ENCODE results near the gene FBXO11. TPM values are rescaled to one million over a fixed set of nuclear protein-coding genes. Genes with fewer than 3 reads are reported as not detected.

FBXO11 gene
- total RNA-seq, 1 experiment from 2014 or later: 43.8 TPM

DNA sequence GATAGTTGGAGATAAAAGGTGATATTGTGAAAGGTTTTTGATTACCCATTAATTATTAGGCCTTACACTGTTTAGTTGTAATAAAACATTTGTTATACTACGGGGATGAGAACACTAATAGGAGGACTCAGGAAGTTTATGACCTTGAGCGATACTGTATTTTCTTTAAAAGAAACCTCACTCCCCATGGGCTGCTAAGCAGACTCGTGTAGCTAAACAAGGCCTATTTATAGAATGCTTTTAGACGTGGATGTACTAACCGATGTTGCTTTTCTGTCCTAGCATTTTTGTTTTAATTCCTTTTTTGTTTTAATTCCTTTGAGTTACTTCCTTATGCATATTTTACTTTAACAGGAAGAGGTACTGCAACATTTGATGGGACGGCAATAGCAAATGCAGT lies 100.4 kb downstream of the FBXO11 start:
- no peaks in the 10 kb centered on the region for H3K9me3 Mint-ChIP-seq
- no peaks in the 10 kb centered on the region for H3K27me3 Mint-ChIP-seq (ENCODE audit: low read depth)
- ChIA-PET POLR2A (no interaction called here), CTCF (no interaction called here)
- no peak overlapping the region for H3K4me3 Mint-ChIP-seq
- ATAC-seq (no peak), DNase-seq (ENCODE audit: low spot score) (no peak)
- H3K36me3 Mint-ChIP-seq: peaks cover 71% of the 10 kb centered on the region
- TF ChIP-seq ZNF423 (CRISPR knock-in tag; IDR thresholded peaks at IDR 0.05) (no peak), ZNF671 (CRISPR knock-in tag; IDR thresholded peaks at IDR 0.05) (no peak), HMGA2 (CRISPR knock-in tag; IDR thresholded peaks at IDR 0.05) (no peak), FOXP1 (CRISPR knock-in tag; IDR thresholded peaks at IDR 0.05; ENCODE audit: borderline replicate concordance) (no peak), JAZF1 (CRISPR knock-in tag; IDR thresholded peaks at IDR 0.05) (no peak), FOXK1 (CRISPR knock-in tag; IDR thresholded peaks at IDR 0.05) (no peak), TEAD4 (CRISPR knock-in tag; IDR thresholded peaks at IDR 0.05) (no peak), GABPB1 (CRISPR knock-in tag; IDR thresholded peaks at IDR 0.05) (no peak), SMAD3 (CRISPR knock-in tag; IDR thresholded peaks at IDR 0.05; ENCODE audit: borderline replicate concordance) (no peak), ETV6 (CRISPR knock-in tag; IDR thresholded peaks at IDR 0.05) (no peak)
- TF ChIP-seq, protein P1, sequence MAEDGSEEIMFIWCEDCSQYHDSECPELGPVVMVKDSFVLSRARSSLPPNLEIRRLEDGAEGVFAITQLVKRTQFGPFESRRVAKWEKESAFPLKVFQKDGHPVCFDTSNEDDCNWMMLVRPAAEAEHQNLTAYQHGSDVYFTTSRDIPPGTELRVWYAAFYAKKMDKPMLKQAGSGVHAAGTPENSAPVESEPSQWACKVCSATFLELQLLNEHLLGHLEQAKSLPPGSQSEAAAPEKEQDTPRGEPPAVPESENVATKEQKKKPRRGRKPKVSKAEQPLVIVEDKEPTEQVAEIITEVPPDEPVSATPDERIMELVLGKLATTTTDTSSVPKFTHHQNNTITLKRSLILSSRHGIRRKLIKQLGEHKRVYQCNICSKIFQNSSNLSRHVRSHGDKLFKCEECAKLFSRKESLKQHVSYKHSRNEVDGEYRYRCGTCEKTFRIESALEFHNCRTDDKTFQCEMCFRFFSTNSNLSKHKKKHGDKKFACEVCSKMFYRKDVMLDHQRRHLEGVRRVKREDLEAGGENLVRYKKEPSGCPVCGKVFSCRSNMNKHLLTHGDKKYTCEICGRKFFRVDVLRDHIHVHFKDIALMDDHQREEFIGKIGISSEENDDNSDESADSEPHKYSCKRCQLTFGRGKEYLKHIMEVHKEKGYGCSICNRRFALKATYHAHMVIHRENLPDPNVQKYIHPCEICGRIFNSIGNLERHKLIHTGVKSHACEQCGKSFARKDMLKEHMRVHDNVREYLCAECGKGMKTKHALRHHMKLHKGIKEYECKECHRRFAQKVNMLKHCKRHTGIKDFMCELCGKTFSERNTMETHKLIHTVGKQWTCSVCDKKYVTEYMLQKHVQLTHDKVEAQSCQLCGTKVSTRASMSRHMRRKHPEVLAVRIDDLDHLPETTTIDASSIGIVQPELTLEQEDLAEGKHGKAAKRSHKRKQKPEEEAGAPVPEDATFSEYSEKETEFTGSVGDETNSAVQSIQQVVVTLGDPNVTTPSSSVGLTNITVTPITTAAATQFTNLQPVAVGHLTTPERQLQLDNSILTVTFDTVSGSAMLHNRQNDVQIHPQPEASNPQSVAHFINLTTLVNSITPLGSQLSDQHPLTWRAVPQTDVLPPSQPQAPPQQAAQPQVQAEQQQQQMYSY (CRISPR knock-in tag; IDR thresholded peaks at IDR 0.05): no peak
- TF ChIP-seq, protein P2, sequence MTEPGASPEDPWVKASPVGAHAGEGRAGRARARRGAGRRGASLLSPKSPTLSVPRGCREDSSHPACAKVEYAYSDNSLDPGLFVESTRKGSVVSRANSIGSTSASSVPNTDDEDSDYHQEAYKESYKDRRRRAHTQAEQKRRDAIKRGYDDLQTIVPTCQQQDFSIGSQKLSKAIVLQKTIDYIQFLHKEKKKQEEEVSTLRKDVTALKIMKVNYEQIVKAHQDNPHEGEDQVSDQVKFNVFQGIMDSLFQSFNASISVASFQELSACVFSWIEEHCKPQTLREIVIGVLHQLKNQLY (CRISPR knock-in tag; IDR thresholded peaks at IDR 0.05): no peak
- TF ChIP-seq, protein P3, sequence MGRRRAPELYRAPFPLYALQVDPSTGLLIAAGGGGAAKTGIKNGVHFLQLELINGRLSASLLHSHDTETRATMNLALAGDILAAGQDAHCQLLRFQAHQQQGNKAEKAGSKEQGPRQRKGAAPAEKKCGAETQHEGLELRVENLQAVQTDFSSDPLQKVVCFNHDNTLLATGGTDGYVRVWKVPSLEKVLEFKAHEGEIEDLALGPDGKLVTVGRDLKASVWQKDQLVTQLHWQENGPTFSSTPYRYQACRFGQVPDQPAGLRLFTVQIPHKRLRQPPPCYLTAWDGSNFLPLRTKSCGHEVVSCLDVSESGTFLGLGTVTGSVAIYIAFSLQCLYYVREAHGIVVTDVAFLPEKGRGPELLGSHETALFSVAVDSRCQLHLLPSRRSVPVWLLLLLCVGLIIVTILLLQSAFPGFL (CRISPR knock-in tag; IDR thresholded peaks at IDR 0.05; ENCODE audit: borderline replicate concordance): no peak
- TF ChIP-seq, protein P4, sequence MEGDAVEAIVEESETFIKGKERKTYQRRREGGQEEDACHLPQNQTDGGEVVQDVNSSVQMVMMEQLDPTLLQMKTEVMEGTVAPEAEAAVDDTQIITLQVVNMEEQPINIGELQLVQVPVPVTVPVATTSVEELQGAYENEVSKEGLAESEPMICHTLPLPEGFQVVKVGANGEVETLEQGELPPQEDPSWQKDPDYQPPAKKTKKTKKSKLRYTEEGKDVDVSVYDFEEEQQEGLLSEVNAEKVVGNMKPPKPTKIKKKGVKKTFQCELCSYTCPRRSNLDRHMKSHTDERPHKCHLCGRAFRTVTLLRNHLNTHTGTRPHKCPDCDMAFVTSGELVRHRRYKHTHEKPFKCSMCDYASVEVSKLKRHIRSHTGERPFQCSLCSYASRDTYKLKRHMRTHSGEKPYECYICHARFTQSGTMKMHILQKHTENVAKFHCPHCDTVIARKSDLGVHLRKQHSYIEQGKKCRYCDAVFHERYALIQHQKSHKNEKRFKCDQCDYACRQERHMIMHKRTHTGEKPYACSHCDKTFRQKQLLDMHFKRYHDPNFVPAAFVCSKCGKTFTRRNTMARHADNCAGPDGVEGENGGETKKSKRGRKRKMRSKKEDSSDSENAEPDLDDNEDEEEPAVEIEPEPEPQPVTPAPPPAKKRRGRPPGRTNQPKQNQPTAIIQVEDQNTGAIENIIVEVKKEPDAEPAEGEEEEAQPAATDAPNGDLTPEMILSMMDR (IDR thresholded peaks at IDR 0.05): no peak
- TF ChIP-seq, protein P5, sequence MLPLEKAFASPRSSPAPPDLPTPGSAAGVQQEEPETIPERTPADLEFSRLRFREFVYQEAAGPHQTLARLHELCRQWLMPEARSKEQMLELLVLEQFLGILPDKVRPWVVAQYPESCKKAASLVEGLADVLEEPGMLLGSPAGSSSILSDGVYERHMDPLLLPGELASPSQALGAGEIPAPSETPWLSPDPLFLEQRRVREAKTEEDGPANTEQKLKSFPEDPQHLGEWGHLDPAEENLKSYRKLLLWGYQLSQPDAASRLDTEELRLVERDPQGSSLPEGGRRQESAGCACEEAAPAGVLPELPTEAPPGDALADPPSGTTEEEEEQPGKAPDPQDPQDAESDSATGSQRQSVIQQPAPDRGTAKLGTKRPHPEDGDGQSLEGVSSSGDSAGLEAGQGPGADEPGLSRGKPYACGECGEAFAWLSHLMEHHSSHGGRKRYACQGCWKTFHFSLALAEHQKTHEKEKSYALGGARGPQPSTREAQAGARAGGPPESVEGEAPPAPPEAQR (CRISPR knock-in tag; IDR thresholded peaks at IDR 0.05): no peak
- H3K27ac Mint-ChIP-seq: no peak overlapping the region
- no peaks in the 10 kb centered on the region for H3K4me1 Mint-ChIP-seq

DNA sequence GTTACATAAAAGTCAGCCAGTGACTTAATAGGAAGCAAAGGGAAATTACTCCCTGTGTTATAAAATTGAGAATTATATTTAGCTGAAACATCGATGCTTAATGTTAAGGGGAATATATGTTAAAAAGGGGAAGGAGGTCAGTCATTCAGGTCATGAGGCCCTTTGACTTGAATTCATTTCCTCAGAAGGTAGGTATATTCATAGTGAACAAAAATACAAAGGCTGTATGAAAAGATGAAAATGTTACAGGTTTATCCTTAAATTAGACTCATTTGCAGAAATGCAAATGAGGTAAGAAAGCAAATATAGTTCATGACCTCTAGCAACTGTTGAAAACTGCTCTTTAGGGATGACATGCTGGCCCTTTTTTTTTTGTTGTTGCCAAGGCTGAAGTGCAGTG lies 102.5 kb downstream of the FBXO11 start:
- CTCF ChIA-PET: no interaction called here
- peaks cover 92% of the 10 kb centered on the region for H3K36me3 Mint-ChIP-seq
- ATAC-seq: no peak
- H3K9me3 Mint-ChIP-seq: no peaks in the 10 kb centered on the region
- H3K4me1 Mint-ChIP-seq: no peaks in the 10 kb centered on the region
- H3K27ac Mint-ChIP-seq: 0 out of 2 replicates have a peak overlapping the region, but pooled peaks have one; percentile 32
- no peaks in the 10 kb centered on the region for H3K27me3 Mint-ChIP-seq (ENCODE audit: low read depth)
- DNase-seq (ENCODE audit: low spot score): no peak
- H3K4me3 Mint-ChIP-seq: no peak overlapping the region
- TF ChIP-seq, protein P6, sequence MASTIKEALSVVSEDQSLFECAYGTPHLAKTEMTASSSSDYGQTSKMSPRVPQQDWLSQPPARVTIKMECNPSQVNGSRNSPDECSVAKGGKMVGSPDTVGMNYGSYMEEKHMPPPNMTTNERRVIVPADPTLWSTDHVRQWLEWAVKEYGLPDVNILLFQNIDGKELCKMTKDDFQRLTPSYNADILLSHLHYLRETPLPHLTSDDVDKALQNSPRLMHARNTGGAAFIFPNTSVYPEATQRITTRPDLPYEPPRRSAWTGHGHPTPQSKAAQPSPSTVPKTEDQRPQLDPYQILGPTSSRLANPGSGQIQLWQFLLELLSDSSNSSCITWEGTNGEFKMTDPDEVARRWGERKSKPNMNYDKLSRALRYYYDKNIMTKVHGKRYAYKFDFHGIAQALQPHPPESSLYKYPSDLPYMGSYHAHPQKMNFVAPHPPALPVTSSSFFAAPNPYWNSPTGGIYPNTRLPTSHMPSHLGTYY (CRISPR knock-in tag; IDR thresholded peaks at IDR 0.05): 0 out of 2 replicates have a peak, but pooled peaks have one; percentile 35
- TF ChIP-seq, protein P7, sequence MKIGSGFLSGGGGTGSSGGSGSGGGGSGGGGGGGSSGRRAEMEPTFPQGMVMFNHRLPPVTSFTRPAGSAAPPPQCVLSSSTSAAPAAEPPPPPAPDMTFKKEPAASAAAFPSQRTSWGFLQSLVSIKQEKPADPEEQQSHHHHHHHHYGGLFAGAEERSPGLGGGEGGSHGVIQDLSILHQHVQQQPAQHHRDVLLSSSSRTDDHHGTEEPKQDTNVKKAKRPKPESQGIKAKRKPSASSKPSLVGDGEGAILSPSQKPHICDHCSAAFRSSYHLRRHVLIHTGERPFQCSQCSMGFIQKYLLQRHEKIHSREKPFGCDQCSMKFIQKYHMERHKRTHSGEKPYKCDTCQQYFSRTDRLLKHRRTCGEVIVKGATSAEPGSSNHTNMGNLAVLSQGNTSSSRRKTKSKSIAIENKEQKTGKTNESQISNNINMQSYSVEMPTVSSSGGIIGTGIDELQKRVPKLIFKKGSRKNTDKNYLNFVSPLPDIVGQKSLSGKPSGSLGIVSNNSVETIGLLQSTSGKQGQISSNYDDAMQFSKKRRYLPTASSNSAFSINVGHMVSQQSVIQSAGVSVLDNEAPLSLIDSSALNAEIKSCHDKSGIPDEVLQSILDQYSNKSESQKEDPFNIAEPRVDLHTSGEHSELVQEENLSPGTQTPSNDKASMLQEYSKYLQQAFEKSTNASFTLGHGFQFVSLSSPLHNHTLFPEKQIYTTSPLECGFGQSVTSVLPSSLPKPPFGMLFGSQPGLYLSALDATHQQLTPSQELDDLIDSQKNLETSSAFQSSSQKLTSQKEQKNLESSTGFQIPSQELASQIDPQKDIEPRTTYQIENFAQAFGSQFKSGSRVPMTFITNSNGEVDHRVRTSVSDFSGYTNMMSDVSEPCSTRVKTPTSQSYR (CRISPR knock-in tag; IDR thresholded peaks at IDR 0.05): no peak
- TF ChIP-seq CREM (CRISPR knock-in tag; IDR thresholded peaks at IDR 0.05): no peak
- POLR2A ChIA-PET: no interaction called here
